NCI-H345 (cell line): ENCODE data around the gene HOXB8.

Experiments
- DNase-seq: peaks from one replicate; lab custom pipeline; 2025; lab: John Stamatoyannopoulos, UW

The HOXB8 gene

GRCh38 chr17:48615047-48615962 is at the start of gene HOXB8:
Gene HOXB8 (minus strand): TSS chr17:48615292. CDS start chr17:48614704, 588 bp downstream.
- no peak for DNase-seq

- DNase-seq = no peak
Measured at GRCh38 chr17:48663134-48663924, 48.2 kb upstream of the HOXB8 start.

- DNase-seq = no peak
Measured at GRCh38 chr17:48655913-48656312, 40.8 kb upstream of the HOXB8 start.

DNA sequence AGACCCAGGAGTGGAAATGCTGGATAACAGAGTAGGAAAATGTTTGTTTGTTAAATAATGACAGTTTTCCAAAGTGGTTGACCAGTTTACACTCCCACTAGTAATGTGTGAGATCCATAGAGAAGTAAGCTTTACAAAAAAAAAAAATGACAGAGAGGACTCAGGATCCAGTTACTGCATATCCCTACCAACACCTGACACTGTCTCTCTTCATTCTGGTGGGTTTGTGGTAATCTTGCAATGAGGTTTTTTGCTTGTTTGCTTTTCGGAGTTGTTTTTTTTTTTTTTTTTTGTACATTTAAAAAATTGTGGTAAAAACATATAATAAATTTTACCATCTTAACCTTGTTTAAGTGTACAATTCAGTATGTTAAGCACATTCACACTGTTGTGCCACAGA is 34.6 kb upstream of the HOXB8 start:
- DNase-seq = no peak

DNA sequence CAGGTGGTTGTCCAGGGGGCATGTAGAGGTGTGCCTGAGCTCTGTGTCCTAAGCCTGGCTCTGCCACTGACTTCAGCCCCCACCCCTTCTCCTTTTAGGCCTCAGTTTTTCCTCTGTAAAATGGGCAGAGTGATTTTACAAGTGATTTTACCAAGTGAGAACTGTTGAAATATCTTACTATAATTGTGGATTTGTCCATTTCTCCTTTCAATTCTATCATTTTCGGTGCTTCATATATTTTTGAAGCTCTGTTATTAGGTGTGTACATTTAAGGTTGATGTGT is 32.8 kb upstream of the HOXB8 start:
- DNase-seq = no peak

DNA sequence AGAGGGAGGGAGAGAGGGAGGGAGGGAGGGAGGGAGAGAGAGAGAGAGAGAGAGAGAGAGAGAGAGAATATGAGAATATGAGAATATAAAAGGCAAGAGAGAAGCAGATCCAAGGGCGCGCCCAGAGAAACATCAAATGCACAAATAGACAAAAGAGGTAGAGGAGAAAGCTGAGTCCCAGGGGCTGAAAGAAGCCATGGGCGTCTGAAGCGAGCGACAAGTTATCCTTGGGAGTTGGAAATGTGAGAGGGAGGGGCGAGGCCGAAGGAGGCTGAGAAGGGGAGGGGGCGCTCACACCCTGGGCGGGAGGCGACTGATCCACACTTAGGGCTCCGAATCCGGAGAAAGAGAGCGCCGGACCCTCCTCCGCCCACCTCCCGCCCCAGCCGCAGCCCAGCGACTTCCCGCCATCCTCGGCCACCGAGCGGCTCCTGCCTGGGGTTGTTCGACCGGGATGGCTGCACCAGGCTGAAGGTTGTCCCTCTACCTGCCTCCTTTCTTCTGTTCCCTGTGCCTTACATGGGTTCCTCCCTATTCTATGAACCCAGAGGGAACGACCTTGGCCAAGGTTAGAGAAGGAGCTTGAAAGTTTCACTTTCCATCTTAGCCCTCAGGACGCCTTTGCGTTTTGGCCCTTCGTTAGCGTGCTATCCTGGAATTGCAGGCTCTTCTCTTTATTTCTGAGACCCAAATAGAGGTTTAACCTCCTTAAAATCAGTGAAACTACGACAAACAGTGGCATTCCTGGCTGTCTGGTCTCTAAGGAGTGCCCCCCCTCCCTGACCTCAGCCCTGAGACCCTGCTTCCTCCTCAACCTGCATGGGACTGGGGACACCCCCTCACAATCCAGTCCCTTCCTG is 32.2 kb upstream of the HOXB8 start:
- no peak for DNase-seq

- no peak for DNase-seq
Measured at GRCh38 chr17:48646183-48647102, 31.4 kb upstream of the HOXB8 start.

GRCh38 chr17:48645639-48646182 is 30.6 kb upstream of the HOXB8 start:
- DNase-seq = no peak

- no peak for DNase-seq
Measured at GRCh38 chr17:48644910-48645557, 29.9 kb upstream of the HOXB8 start.

- DNase-seq = no peak
Measured at GRCh38 chr17:48644159-48644558, 29.1 kb upstream of the HOXB8 start.

DNA sequence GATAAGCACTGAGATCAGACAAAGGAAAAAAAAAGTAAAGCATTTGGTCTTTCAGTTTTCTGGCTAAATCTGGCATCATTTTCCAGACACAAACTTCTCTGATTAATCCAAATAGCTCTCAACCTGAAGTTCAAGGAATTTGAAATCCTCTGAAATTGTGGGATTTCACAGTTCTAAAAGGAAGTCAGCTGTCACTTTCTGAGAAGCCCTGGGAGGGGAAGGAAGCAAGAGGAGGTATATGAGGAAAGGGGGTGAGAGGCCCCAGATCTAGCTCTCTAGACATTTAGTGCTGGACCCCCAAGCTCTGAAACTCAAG is 28.6 kb upstream of the HOXB8 start:
- no peak for DNase-seq

GRCh38 chr17:48642843-48643696 is 28.0 kb upstream of the HOXB8 start:
- DNase-seq = no peak

- no peak for DNase-seq
Measured at GRCh38 chr17:48642059-48642842, 27.2 kb upstream of the HOXB8 start.

DNA sequence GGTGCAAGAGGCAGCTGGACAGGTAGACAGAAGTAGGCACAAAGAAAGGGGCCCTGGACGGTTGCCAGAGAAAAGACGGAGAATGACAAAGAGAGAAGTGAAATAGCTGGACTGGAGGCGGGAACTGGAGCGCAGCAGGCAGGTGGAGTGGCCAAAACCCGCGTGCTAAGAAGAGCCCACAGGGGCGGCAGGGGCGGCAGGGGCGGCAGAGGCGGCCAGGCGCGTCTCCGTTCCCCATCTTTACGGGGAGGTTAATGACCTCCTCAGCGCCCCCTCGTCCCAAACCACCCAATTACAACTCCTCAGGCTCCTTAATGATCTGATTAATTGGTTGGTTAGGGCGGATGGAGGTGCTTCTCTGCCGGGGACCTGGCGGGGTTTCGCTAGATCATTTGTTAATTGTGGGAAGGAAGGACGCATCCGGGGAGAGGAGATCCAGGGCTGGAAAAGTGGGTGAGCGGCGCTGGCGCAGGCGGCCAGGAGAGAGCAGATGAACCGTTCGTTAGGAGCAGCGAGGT is 26.5 kb upstream of the HOXB8 start:
- DNase-seq = no peak

DNA sequence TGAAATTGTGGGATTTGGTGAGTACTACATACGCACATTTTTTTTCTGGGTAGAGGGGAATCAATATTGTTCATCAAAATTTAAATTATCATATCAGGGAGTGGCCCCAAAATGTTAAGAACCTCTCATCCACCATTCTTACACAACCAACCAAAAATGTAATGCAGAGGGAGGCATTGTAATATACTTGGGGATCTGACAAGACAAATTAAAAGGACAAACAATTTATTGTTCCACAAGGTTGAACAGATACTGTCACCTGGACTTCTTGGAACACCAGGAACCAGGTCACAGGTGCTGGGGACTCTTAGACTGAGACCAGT is 25.7 kb upstream of the HOXB8 start:
- DNase-seq = no peak

GRCh38 chr17:48639982-48640857 is 25.1 kb upstream of the HOXB8 start:
- no peak for DNase-seq

- DNase-seq = no peak
Measured at GRCh38 chr17:48639136-48639535, 24.0 kb upstream of the HOXB8 start.
